Cardiac muscle cell (in vitro differentiated cells and primary cell): Measurements from ENCODE around the gene KLHL3. TPM values are rescaled to one million over a fixed set of nuclear protein-coding genes. Genes with fewer than 3 reads are reported as not detected.

Source experiments
- DNase-seq, 2 donors: peaks; one replicate each; pipeline versions ENCODE4 v3.0.0 to v3.0.0-alpha.2; 2010 to 2017; ENCODE audit warnings: low read depth in 1 of 2, low spot score in 1 of 2
- H3K27ac ChIP-seq: fragments of 200-600 bp; sonication (generic); 2 replicates; pipeline ENCODE4 v1.5.1; 2016
- H3K27me3 ChIP-seq: fragments of 200-600 bp; sonication (generic); 2 replicates; pipeline ENCODE4 v1.6.0; 2016; ENCODE audit warnings: control low read depth
- H3K36me3 ChIP-seq: fragments of 200-600 bp; sonication (generic); 2 replicates; pipeline ENCODE4 v1.5.1; 2016; ENCODE audit warnings: control low read depth
- H3K4me1 ChIP-seq: fragments of 200-600 bp; sonication (generic); 2 replicates; pipeline ENCODE4 v1.8.1; 2017; ENCODE audit warnings: low read depth, mild to moderate bottlenecking, mixed run types
- H3K4me3 ChIP-seq: fragments of 200-600 bp; sonication (generic); 2 replicates; pipeline ENCODE4 v1.5.1; 2016; ENCODE audit warnings: mild to moderate bottlenecking
- H3K9me3 ChIP-seq: fragments of 200-600 bp; sonication (generic); 2 replicates; pipeline ENCODE4 v1.5.1; 2017; ENCODE audit warnings: low read depth, mild to moderate bottlenecking, control low read depth
- CTCF ChIP-seq: IDR thresholded peaks from 2 replicates; pipeline ENCODE4 v1.5.1; 2012; ENCODE audit warnings: low read depth, mild to moderate bottlenecking, low read length
- polyA plus RNA-seq: library from polyadenylated mRNA; unstranded; fragments of >200 nt; fragmentation: Nextera tagmentation; extraction: Ambion mirVana; gene quantifications from 2 replicates; pipeline ENCODE4 v1.2.1, GENCODE V29; 2016
- total RNA-seq: library from RNA; depleted of rRNA; stranded (reverse); fragments of >200 nt; gene quantifications from 2 replicates; pipeline ENCODE4 v1.2.3, GENCODE V29; 2016

Gene KLHL3
- total and polyA plus RNA-seq, 2 experiments from 2014 or later, result 11.4 to 16.8 TPM

GRCh38 chr5:137665678-137666460, 70.0 kb downstream of the KLHL3 start:
- Histone ChIP-seq H3K4me1 (no peaks in the 10 kb centered on the region), H3K4me3 (no peak overlapping the region), H3K27ac (no peak overlapping the region), H3K9me3 (no peaks in the 10 kb centered on the region), H3K36me3 (no peaks in the 10 kb centered on the region), H3K27me3 (no peaks in the 10 kb centered on the region)
- peak in 1 of 2 donors; percentile 37 for DNase-seq
- no peak for TF ChIP-seq CTCF

- H3K9me3 ChIP-seq, result no peaks in the 10 kb centered on the region
- H3K27ac ChIP-seq, result no peak overlapping the region
- H3K27me3 ChIP-seq, result no peaks in the 10 kb centered on the region
- no peak overlapping the region for H3K4me3 ChIP-seq
- H3K4me1 ChIP-seq, result no peaks in the 10 kb centered on the region
- H3K36me3 ChIP-seq, result no peaks in the 10 kb centered on the region
- DNase-seq, result peak; percentile 83 to 86
- peak; percentile 80 for TF ChIP-seq CTCF
Measured at GRCh38 chr5:137660349-137660817, 75.5 kb downstream of the KLHL3 start.

GRCh38 chr5:137659209-137659608, 76.7 kb downstream of the KLHL3 start:
- no peaks in the 10 kb centered on the region for H3K27me3 ChIP-seq
- H3K9me3 ChIP-seq, result no peaks in the 10 kb centered on the region
- no peaks in the 10 kb centered on the region for H3K36me3 ChIP-seq
- H3K4me1 ChIP-seq, result no peaks in the 10 kb centered on the region
- TF ChIP-seq CTCF, result no peak
- no peak overlapping the region for H3K27ac ChIP-seq
- no peak overlapping the region for H3K4me3 ChIP-seq
- DNase-seq, result no peak

- Histone ChIP-seq H3K27me3 (no peaks in the 10 kb centered on the region), H3K9me3 (no peaks in the 10 kb centered on the region), H3K4me3 (no peak overlapping the region), H3K27ac (no peak overlapping the region), H3K4me1 (no peaks in the 10 kb centered on the region), H3K36me3 (no peaks in the 10 kb centered on the region)
- no peak for TF ChIP-seq CTCF
- no peak for DNase-seq
Measured at GRCh38 chr5:137658324-137658723, 77.6 kb downstream of the KLHL3 start.

GRCh38 chr5:137657073-137657472, 78.8 kb downstream of the KLHL3 start:
- no peaks in the 10 kb centered on the region for H3K4me1 ChIP-seq
- H3K36me3 ChIP-seq, result no peaks in the 10 kb centered on the region
- no peak overlapping the region for H3K4me3 ChIP-seq
- TF ChIP-seq CTCF, result no peak
- DNase-seq, result no peak
- H3K9me3 ChIP-seq, result no peaks in the 10 kb centered on the region
- no peak overlapping the region for H3K27ac ChIP-seq
- no peaks in the 10 kb centered on the region for H3K27me3 ChIP-seq
